Erythroblast (primary cell): ENCODE measurements around the gene RFPL1.

ENCODE experiments used
- GATA1 ChIP-seq: IDR thresholded peaks from 2 replicates; pipeline ENCODE4 v1.6.1; 2011; ENCODE audit warnings: low read depth, mild to moderate bottlenecking, control low read depth, low read length, moderate library complexity
- POLR2A ChIP-seq: IDR thresholded peaks from 2 replicates; pipeline ENCODE4 v1.6.1; 2011; ENCODE audit warnings: mild to moderate bottlenecking, low read length

- TF ChIP-seq POLR2A (no peak), GATA1 (no peak)
Measured at GRCh38 chr22:29390270-29390669, 48.1 kb upstream of the RFPL1 start.
